Naive thymus-derived CD8-positive, alpha-beta T cell (primary cell): ENCODE data around the gene CACNA2D3. TPM values are rescaled to one million over a fixed set of nuclear protein-coding genes. Genes with fewer than 3 reads are reported as not detected.

Source experiments
- ATAC-seq, 2 donors: fragments of 150-1000 bp; cut with Tn5 transposase in 1 of 2; sonication (Bioruptor Pico), chemical (Tn5 transposase) in 1 of 2; 1 replicate in 1 of 2; 2 replicates in 1 of 2; pipeline ENCODE4 v1.10.0; 2021; ENCODE audit warnings: mild to moderate bottlenecking in 2 of 2, moderate library complexity in 2 of 2
- POLR2A ChIA-PET: fragments of 350-600 bp; sonication (Branson Sonifier 250); formaldehyde crosslinking; loops from one replicate; lab custom pipeline; 2021; ENCODE audit warnings: antibody characterized with exemption; lab: Charles Lee
- DNase-seq, 10 donors: peaks; one replicate each; pipeline versions ENCODE4 v3.0.0 to v3.0.0-alpha.2; 2020 to 2022
- H3K27ac Mint-ChIP-seq, 10 donors: one replicate each; pipeline ENCODE4 v1.8.0; 2020 to 2022; ENCODE audit warnings: mild to moderate bottlenecking in 10 of 10, mixed read lengths in 10 of 10, moderate library complexity in 4 of 10, inconsistent platforms in 1 of 10
- H3K27me3 Mint-ChIP-seq, 5 donors: one replicate each; pipeline ENCODE4 v1.8.0; 2021 to 2022; ENCODE audit warnings: mixed read lengths in 5 of 5
- H3K36me3 Mint-ChIP-seq, 3 donors: one replicate each; pipeline ENCODE4 v1.8.0; 2020 to 2022; ENCODE audit warnings: mixed read lengths in 3 of 3, mild to moderate bottlenecking in 2 of 3, inconsistent platforms in 1 of 3
- H3K4me1 Mint-ChIP-seq, 4 donors: one replicate each; pipeline ENCODE4 v1.8.0; 2021 to 2022; ENCODE audit warnings: mixed read lengths in 4 of 4
- H3K4me3 Mint-ChIP-seq, 10 donors: one replicate each; pipeline ENCODE4 v1.8.0; 2020 to 2022; ENCODE audit warnings: mild to moderate bottlenecking in 10 of 10, mixed read lengths in 10 of 10, moderate library complexity in 6 of 10, inconsistent platforms in 1 of 10
- H3K9me3 Mint-ChIP-seq, 9 donors: one replicate each; pipeline ENCODE4 v1.8.0; 2020 to 2022; ENCODE audit warnings: mixed read lengths in 9 of 9, mild to moderate bottlenecking in 3 of 9, inconsistent platforms in 1 of 9, moderate library complexity in 1 of 9
- polyA plus RNA-seq, 3 donors: library from polyadenylated mRNA; unstranded; fragments of 300-500 nt; fragmentation: Illumina TruSeq; gene quantifications; one replicate each; pipeline ENCODE4 v1.2.3, GENCODE V29; 2021
- total RNA-seq, 8 experiments: library from RNA in 2 of 8; stranded (reverse) in 2 of 8; gene quantifications; one replicate each; pipeline ENCODE4 v1.2.3 and lab custom pipeline; 2021 to 2026

Gene CACNA2D3
- total and polyA plus RNA-seq, 5 experiments from 2014 or later, result not detected

DNA sequence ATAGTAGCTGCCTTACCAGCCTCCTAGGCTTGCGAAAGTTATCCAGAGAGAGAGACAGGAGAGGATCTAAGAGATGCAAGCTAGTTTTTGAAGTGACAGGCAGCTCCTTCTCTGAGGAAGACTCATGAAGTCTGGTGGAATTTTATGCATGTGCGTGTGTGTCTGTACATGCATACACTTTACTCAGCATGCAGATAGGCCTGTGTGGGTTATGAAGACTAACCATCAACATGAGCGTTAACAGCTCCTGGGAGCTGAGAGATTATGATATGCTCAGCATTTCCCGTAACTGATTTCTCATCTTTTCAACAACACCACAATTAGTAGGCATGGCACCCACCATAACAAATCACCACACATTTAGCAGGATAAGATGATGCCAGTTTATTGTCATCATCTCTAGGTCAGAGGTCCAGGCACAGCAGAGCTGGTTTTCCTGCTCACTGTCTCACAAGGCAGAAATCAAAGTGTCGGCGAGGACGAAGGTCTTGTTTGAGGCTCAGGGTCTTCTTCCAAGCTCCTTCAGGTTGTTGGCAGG lies 239.5 kb downstream of the CACNA2D3 start:
- no peaks in the 10 kb centered on the region for H3K4me1 Mint-ChIP-seq
- no peak overlapping the region for H3K4me3 Mint-ChIP-seq
- ATAC-seq, result no peak

DNA sequence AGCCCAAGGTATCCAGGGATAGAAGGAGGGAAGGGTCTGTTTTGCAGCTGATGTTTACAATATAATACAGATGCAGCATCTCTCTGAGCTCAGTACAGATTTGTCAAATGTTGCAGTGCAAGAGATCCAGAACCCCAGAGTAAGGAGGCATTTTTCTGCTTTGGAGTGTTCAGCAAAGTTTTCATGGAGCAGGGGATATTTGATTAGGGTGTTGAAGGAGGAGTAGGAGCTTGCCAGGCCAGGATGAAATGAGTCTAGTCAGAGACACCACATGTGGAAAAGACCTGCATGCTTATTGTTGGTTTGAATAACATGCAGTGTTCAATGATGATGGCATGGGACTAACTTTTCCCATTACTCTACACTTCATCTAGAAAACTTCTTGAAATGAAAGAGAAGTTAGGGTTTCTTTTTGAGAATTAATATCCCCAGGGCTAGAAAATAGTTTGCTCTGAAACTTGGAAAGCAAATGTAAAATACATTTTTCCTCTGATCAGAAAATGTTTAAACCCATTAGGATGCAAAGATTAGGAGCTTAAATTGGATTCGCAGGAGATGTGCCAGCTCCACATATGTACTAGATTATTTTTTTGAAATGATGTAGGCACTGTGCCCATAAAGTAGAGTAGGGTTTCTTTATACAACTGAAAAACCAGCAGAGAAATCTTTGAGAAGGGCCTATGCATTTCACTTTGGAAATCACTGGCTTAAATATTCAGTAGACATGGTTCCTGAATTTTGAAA lies 243.8 kb downstream of the CACNA2D3 start:
- no peaks in the 10 kb centered on the region for H3K4me1 Mint-ChIP-seq

More for the DNA sequence above, 239.5 kb downstream of the CACNA2D3 start:
- Mint-ChIP-seq H3K36me3 (no peaks in the 10 kb centered on the region), H3K27ac (no peak overlapping the region), H3K9me3 (peaks cover 0 to 3% (median 0%) of the 10 kb centered on the region in 9 donors), H3K27me3 (peaks cover 0 to 2% (median 0%) of the 10 kb centered on the region in 5 donors)
- DNase-seq, result no peak
- POLR2A ChIA-PET, result no interaction called here

GRCh38 chr3:54366839-54367238 lies 244.5 kb downstream of the CACNA2D3 start:
- H3K36me3 Mint-ChIP-seq, result no peaks in the 10 kb centered on the region
- H3K27me3 Mint-ChIP-seq, result peaks cover 0 to 1% (median 0%) of the 10 kb centered on the region in 5 donors
- H3K27ac Mint-ChIP-seq, result no peak overlapping the region
- no peak overlapping the region for H3K4me3 Mint-ChIP-seq
- peaks cover 0 to 3% (median 0%) of the 10 kb centered on the region in 9 donors for H3K9me3 Mint-ChIP-seq
- ATAC-seq (no peak), DNase-seq (no peak)
- H3K4me1 Mint-ChIP-seq, result no peaks in the 10 kb centered on the region
- POLR2A ChIA-PET, result no interaction called here

More for the DNA sequence above, 243.8 kb downstream of the CACNA2D3 start:
- H3K27ac Mint-ChIP-seq, result no peak overlapping the region
- no peaks in the 10 kb centered on the region for H3K36me3 Mint-ChIP-seq
- POLR2A ChIA-PET, result no interaction called here
- DNase-seq (no peak), ATAC-seq (no peak)
- H3K9me3 Mint-ChIP-seq, result peaks cover 0 to 3% (median 0%) of the 10 kb centered on the region in 9 donors
- H3K4me3 Mint-ChIP-seq, result no peak overlapping the region
- H3K27me3 Mint-ChIP-seq, result peaks cover 0 to 2% (median 0%) of the 10 kb centered on the region in 5 donors

- H3K4me1 Mint-ChIP-seq, result peaks cover 0 to 3% (median under 1%) of the 10 kb centered on the region in 4 donors
- H3K27me3 Mint-ChIP-seq, result peaks cover 0 to 14% (median 3%) of the 10 kb centered on the region in 5 donors
- H3K4me3 Mint-ChIP-seq, result no peak overlapping the region
- H3K27ac Mint-ChIP-seq, result no peak overlapping the region
- no peaks in the 10 kb centered on the region for H3K9me3 Mint-ChIP-seq
- POLR2A ChIA-PET, result no interaction called here
- no peak for DNase-seq
- no peak for ATAC-seq
- H3K36me3 Mint-ChIP-seq, result no peaks in the 10 kb centered on the region
Observed at GRCh38 chr3:54372232-54372631, 249.9 kb downstream of the CACNA2D3 start.

- Mint-ChIP-seq H3K36me3 (no peaks in the 10 kb centered on the region), H3K4me1 (peaks cover 0 to 3% (median under 1%) of the 10 kb centered on the region in 4 donors), H3K27me3 (peaks cover 0 to 14% (median 3%) of the 10 kb centered on the region in 5 donors), H3K9me3 (no peaks in the 10 kb centered on the region), H3K27ac (no peak overlapping the region), H3K4me3 (no peak overlapping the region)
- DNase-seq, result no peak
- POLR2A ChIA-PET, result no interaction called here
- no peak for ATAC-seq
Observed at GRCh38 chr3:54374214-54374852, 252.0 kb downstream of the CACNA2D3 start.

DNA sequence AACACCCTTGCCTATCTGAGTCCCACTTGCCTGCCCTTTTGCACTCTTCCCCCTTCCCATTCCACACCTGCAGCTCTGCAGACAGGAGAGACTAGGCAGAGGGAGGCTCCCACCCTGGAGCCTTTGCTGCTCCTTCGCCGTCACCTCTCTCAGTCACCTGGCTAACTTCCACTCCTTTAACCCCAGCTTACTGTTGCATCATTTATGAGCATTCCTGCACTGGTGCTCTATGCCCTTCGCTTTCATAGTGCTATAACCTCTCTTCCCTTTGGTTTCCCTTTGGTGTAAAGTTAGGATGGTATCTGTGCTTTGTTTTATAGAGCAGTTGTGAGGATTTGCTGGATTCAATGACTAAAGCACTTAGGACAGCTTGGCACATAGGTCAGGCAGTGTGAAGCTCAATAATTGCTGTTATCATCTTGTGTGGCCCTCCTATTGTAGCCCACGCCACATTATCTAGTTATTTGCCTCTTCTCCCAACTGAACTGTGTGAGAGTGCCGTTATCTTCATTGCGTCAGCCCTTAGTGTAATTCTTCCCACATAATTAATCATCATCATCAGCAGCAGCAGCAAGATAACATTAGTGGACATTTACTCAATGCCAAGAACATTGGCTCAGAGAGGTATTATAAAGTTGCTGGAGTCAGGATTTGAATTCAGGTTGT lies 253.9 kb downstream of the CACNA2D3 start:
- H3K4me1 Mint-ChIP-seq, result peaks cover 0 to 3% (median under 1%) of the 10 kb centered on the region in 4 donors
- H3K4me3 Mint-ChIP-seq, result no peak overlapping the region
- H3K36me3 Mint-ChIP-seq, result no peaks in the 10 kb centered on the region
- H3K27me3 Mint-ChIP-seq, result peaks cover 0 to 14% (median 3%) of the 10 kb centered on the region in 5 donors
- POLR2A ChIA-PET, result no interaction called here
- no peaks in the 10 kb centered on the region for H3K9me3 Mint-ChIP-seq
- no peak for ATAC-seq
- no peak overlapping the region for H3K27ac Mint-ChIP-seq
- no peak for DNase-seq

GRCh38 chr3:54376939-54377578 lies 254.7 kb downstream of the CACNA2D3 start:
- ATAC-seq, result no peak

DNA sequence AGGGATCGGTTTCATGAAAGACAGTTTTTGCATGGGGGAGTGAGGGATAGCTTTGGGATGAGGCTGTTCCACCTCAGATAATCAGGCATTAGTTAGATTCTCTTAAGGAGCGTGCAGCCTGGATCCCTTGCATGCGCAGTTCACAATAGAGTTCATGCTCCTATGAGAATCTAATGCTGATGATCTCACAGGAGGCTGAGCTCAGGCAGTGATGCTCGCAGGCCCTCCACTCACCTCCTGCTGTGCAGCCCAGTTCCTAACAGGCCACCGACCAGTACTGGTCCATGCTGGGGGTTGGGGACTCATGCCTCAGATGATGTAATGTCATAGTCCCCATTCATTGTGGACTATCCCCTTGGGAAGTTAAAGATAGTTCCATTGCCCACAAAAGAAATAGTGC lies 255.8 kb downstream of the CACNA2D3 start:
- Mint-ChIP-seq H3K27me3 (peaks cover 0 to 15% (median 3%) of the 10 kb centered on the region in 5 donors), H3K27ac (no peak overlapping the region), H3K9me3 (no peaks in the 10 kb centered on the region), H3K4me1 (peaks cover 0 to 3% (median under 1%) of the 10 kb centered on the region in 4 donors), H3K36me3 (no peaks in the 10 kb centered on the region), H3K4me3 (no peak overlapping the region)
- no peak for DNase-seq
- ATAC-seq, result no peak
- POLR2A ChIA-PET, result no interaction called here

More at GRCh38 chr3:54376939-54377578, 254.7 kb downstream of the CACNA2D3 start:
- no peak overlapping the region for H3K27ac Mint-ChIP-seq
- H3K27me3 Mint-ChIP-seq, result peaks cover 0 to 15% (median 3%) of the 10 kb centered on the region in 5 donors
- no peak overlapping the region for H3K4me3 Mint-ChIP-seq
- H3K36me3 Mint-ChIP-seq, result no peaks in the 10 kb centered on the region
- POLR2A ChIA-PET, result no interaction called here
- H3K4me1 Mint-ChIP-seq, result peaks cover 0 to 3% (median under 1%) of the 10 kb centered on the region in 4 donors
- no peak for DNase-seq
- H3K9me3 Mint-ChIP-seq, result no peaks in the 10 kb centered on the region

- peaks cover 0 to 16% (median 7%) of the 10 kb centered on the region in 5 donors for H3K27me3 Mint-ChIP-seq
- H3K4me3 Mint-ChIP-seq, result no peak overlapping the region
- H3K4me1 Mint-ChIP-seq, result no peaks in the 10 kb centered on the region
- POLR2A ChIA-PET, result no interaction called here
- H3K27ac Mint-ChIP-seq, result no peak overlapping the region
- H3K36me3 Mint-ChIP-seq, result no peaks in the 10 kb centered on the region
- ATAC-seq (no peak), DNase-seq (no peak)
- no peaks in the 10 kb centered on the region for H3K9me3 Mint-ChIP-seq
Observed at GRCh38 chr3:54384279-54384678, 261.9 kb downstream of the CACNA2D3 start.

DNA sequence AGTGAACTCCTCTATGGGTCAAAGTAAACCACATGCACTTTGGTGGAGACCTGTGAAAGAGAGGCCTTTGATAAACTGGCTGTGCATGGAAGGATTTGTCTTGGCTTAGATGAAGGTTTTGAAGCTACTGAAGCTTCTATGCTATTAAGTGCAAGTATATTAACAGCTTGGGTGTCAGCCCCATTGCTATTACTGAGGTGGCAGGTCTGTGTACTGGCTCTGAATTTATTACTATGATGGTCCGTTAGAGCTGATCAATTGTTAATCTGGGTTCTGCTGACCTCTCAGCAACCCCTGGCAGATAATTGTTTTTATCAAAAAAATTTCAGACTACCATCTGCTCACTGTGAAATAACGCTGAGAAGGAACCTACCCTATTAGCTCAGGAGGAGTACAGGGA lies 268.2 kb downstream of the CACNA2D3 start:
- no peak overlapping the region for H3K4me3 Mint-ChIP-seq
- peaks cover 0 to 8% (median 0%) of the 10 kb centered on the region in 9 donors for H3K9me3 Mint-ChIP-seq
- no peaks in the 10 kb centered on the region for H3K36me3 Mint-ChIP-seq
- H3K27ac Mint-ChIP-seq, result no peak overlapping the region
- ATAC-seq (no peak), DNase-seq (no peak)
- POLR2A ChIA-PET, result no interaction called here
- no peaks in the 10 kb centered on the region for H3K4me1 Mint-ChIP-seq
- H3K27me3 Mint-ChIP-seq, result peaks cover 0 to 8% (median 7%) of the 10 kb centered on the region in 5 donors

DNA sequence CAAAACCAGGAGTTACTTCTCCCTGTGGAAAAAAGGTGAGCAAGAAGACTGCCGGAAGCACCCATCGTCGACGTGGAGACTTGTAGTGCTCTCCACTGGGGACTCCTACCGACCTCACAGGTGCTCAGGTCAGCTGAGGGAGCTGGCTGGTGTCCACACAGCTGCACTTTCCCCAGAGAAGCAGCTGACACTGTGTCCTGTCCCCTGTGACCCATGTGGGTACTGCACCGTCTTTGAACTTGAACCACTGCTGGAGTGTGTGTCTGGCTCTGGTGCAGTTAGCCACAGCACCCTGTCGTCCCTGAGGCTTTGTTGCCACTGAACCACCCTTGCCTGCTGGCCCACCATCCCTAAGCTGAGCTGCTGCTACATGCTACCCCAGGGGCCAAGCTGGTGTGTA lies 270.8 kb downstream of the CACNA2D3 start:
- H3K27me3 Mint-ChIP-seq, result peaks cover 0 to 3% (median 0%) of the 10 kb centered on the region in 5 donors
- POLR2A ChIA-PET, result no interaction called here
- H3K9me3 Mint-ChIP-seq, result peaks cover 0 to 8% (median 0%) of the 10 kb centered on the region in 9 donors
- no peak overlapping the region for H3K4me3 Mint-ChIP-seq
- no peaks in the 10 kb centered on the region for H3K36me3 Mint-ChIP-seq
- ATAC-seq (no peak), DNase-seq (no peak)
- no peaks in the 10 kb centered on the region for H3K4me1 Mint-ChIP-seq
- no peak overlapping the region for H3K27ac Mint-ChIP-seq

- no peak overlapping the region for H3K4me3 Mint-ChIP-seq
- peaks cover 0 to 22% (median 7%) of the 10 kb centered on the region in 9 donors for H3K9me3 Mint-ChIP-seq
- H3K27me3 Mint-ChIP-seq, result no peaks in the 10 kb centered on the region
- POLR2A ChIA-PET, result no interaction called here
- no peaks in the 10 kb centered on the region for H3K36me3 Mint-ChIP-seq
- H3K27ac Mint-ChIP-seq, result no peak overlapping the region
- H3K4me1 Mint-ChIP-seq, result no peaks in the 10 kb centered on the region
- no peak for DNase-seq
- ATAC-seq, result no peak
Observed at GRCh38 chr3:54408328-54408727, 286.0 kb downstream of the CACNA2D3 start.
